Measurements from ENCODE around the gene TMEM94. TPM values are rescaled to one million over a fixed set of nuclear protein-coding genes. Genes with fewer than 3 reads are reported as not detected.

The TMEM94 gene
- total and polyA plus RNA-seq, 3 experiments from 2014 or later: 18.8 to 66.0 (median 63.3) TPM

DNA sequence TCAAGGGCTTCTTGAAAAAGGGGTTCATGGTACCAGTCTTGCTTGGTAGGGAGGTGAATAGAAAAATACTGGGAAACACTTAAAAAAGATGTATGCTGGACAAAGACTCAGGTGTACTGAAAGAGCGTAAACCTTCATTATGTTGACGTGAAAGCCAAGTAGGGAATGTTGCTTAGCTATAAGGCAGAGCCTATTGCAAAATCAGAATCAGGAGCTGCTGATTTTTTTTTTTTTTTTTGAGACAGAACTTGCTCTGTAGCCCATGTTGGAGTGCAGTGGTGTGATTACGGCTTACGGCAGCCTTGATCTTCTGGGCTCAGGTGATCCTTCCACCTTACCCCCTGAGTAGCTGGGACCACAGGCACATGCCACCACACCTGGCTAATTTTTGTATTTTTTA is 3.9 kb downstream of the TMEM94 start:
- Mint-ChIP-seq H3K27me3 (no peaks in the 10 kb centered on the region), H3K27ac (peak overlapping the region in 1 of 8 donors; percentile 9), H3K4me1 (peaks cover 36 to 67% (median 46%) of the 10 kb centered on the region in 3 donors), H3K36me3 (peaks cover 0 to 14% (median 1%) of the 10 kb centered on the region in 3 donors), H3K4me3 (peak overlapping the region in 1 of 7 donors; percentile 13), H3K9me3 (no peaks in the 10 kb centered on the region)
- no peak for DNase-seq
- Histone ChIP-seq H3K36me3 (ENCODE audit: insufficient read depth, low read length) (no peaks in the 10 kb centered on the region), H3K27ac (ENCODE audit: low read depth, low read length) (no peak overlapping the region), H3K9me3 (ENCODE audit: low read length) (no peaks in the 10 kb centered on the region), H3K4me3 (ENCODE audit: low read length) (no peak overlapping the region), H3K4me1 (ENCODE audit: insufficient read depth, low read length) (peaks cover 22% of the 10 kb centered on the region), H3K27me3 (ENCODE audit: insufficient read depth, low read length, poor library complexity, severe bottlenecking) (no peaks in the 10 kb centered on the region)
- ChIA-PET POLR2A (no interaction called here), CTCF (interaction anchor here (1.3 kb wide), 1 partner anchor 11 kb away, joined by 3 read pairs; no protein-coding TSS in a partner anchor)

DNA sequence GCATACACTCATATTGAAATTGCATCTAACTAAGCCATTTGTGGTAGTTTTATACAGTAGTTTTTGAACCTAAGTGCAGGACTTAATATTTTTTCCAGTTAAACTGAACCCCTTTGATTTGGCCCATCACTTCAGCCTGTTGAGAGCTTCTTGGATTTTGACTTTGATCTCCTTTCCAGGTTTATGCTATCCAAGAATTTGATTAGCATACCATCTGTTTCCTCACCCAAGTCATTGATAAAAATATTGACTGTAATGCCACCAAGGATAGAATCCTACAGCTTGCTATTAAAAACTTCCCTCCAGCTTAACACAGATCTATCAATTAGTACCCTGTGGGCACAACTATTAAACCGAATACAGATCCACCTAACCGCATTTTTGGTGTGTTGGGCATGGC is 7.2 kb downstream of the TMEM94 start:
- ChIA-PET CTCF (no interaction called here), POLR2A (no interaction called here)
- Mint-ChIP-seq H3K27me3 (no peaks in the 10 kb centered on the region), H3K4me3 (no peak overlapping the region), H3K4me1 (peaks cover 19 to 43% (median 31%) of the 10 kb centered on the region in 3 donors), H3K27ac (peak overlapping the region in 2 of 8 donors; percentile 22 to 64), H3K9me3 (no peaks in the 10 kb centered on the region), H3K36me3 (peaks cover 0 to 11% (median 2%) of the 10 kb centered on the region in 3 donors)
- H3K36me3 ChIP-seq (ENCODE audit: insufficient read depth, low read length): no peaks in the 10 kb centered on the region
- H3K4me1 ChIP-seq (ENCODE audit: insufficient read depth, low read length): peaks cover 8% of the 10 kb centered on the region
- no peak for DNase-seq
- no peaks in the 10 kb centered on the region for H3K27me3 ChIP-seq (ENCODE audit: insufficient read depth, low read length, poor library complexity, severe bottlenecking)
- H3K9me3 ChIP-seq (ENCODE audit: low read length): no peaks in the 10 kb centered on the region
- H3K27ac ChIP-seq (ENCODE audit: low read depth, low read length): no peak overlapping the region
- H3K4me3 ChIP-seq (ENCODE audit: low read length): no peak overlapping the region

DNA sequence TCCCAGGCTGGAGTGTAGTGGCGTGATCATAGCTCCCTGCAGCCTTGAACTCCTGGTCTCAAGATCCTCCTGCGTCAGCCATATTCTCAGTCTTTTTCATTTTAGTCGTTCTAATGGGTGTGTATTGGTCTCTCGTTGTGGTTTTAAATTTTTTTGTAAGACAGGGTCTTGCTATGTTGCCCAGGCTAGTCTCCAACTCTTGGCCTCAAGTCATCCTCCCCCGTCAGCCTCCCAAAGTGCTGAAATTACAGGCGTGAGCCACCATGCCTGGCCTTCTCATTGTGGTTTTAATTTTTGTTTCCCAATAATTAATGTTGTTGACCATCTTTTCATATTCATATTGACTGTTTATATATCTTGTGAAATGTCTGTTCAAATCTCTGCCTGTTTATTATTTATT is 8.6 kb downstream of the TMEM94 start:
- Mint-ChIP-seq H3K4me3 (no peak overlapping the region), H3K4me1 (peaks cover 12 to 31% (median 21%) of the 10 kb centered on the region in 3 donors), H3K9me3 (no peaks in the 10 kb centered on the region), H3K27ac (peak overlapping the region in 2 of 8 donors; percentile 51 to 55), H3K36me3 (peaks cover 0 to 11% (median 2%) of the 10 kb centered on the region in 3 donors), H3K27me3 (no peaks in the 10 kb centered on the region)
- no peaks in the 10 kb centered on the region for H3K36me3 ChIP-seq (ENCODE audit: insufficient read depth, low read length)
- peaks cover 3% of the 10 kb centered on the region for H3K4me1 ChIP-seq (ENCODE audit: insufficient read depth, low read length)
- no peaks in the 10 kb centered on the region for H3K27me3 ChIP-seq (ENCODE audit: insufficient read depth, low read length, poor library complexity, severe bottlenecking)
- no peaks in the 10 kb centered on the region for H3K9me3 ChIP-seq (ENCODE audit: low read length)
- CTCF ChIA-PET: no interaction called here
- no peak for DNase-seq
- no peak overlapping the region for H3K4me3 ChIP-seq (ENCODE audit: low read length)
- H3K27ac ChIP-seq (ENCODE audit: low read depth, low read length): no peak overlapping the region
- POLR2A ChIA-PET: no interaction called here

DNA sequence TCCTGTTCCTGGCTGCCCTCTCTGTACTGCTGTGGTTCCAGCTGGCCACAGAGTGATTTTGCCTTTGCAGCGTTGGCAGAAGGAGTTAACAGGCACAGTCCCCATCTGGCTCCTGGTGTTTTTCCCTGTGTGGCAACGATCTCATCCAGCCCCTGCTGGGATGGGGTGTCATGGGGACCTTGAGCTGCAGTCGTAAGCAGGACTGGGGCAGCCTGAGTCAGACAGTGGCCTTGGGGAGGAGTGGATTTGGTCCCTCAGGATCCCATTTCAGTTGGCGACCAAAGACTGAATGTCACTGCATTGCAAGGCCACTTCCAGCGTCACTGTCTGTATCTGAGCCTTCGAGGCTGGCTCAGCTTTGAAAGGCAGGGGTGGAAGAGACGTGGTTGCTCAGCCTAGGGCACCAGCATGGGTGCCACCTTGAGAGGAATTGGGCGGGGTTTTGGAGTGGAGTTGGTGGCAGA is 11.9 kb downstream of the TMEM94 start:
- Histone ChIP-seq H3K4me3 (ENCODE audit: low read length) (no peak overlapping the region), H3K9me3 (ENCODE audit: low read length) (no peaks in the 10 kb centered on the region), H3K27ac (ENCODE audit: low read depth, low read length) (no peak overlapping the region), H3K36me3 (ENCODE audit: insufficient read depth, low read length) (peaks cover 18% of the 10 kb centered on the region), H3K4me1 (ENCODE audit: insufficient read depth, low read length) (no peaks in the 10 kb centered on the region), H3K27me3 (ENCODE audit: insufficient read depth, low read length, poor library complexity, severe bottlenecking) (no peaks in the 10 kb centered on the region)
- Mint-ChIP-seq H3K27ac (peak overlapping the region in 2 of 8 donors; percentile 71 to 84), H3K27me3 (no peaks in the 10 kb centered on the region), H3K9me3 (no peaks in the 10 kb centered on the region), H3K4me1 (peaks cover 11 to 22% (median 15%) of the 10 kb centered on the region in 3 donors), H3K4me3 (no peak overlapping the region), H3K36me3 (peaks cover 0 to 30% (median 5%) of the 10 kb centered on the region in 3 donors)
- DNase-seq: no peak
- POLR2A ChIA-PET: no interaction called here
- CTCF ChIA-PET: interaction anchor here (1.2 to 1.3 kb wide), 2 partner anchors 10 to 12 kb away, joined by 3 read pairs; partner anchors contain the start of gene TMEM94

DNA sequence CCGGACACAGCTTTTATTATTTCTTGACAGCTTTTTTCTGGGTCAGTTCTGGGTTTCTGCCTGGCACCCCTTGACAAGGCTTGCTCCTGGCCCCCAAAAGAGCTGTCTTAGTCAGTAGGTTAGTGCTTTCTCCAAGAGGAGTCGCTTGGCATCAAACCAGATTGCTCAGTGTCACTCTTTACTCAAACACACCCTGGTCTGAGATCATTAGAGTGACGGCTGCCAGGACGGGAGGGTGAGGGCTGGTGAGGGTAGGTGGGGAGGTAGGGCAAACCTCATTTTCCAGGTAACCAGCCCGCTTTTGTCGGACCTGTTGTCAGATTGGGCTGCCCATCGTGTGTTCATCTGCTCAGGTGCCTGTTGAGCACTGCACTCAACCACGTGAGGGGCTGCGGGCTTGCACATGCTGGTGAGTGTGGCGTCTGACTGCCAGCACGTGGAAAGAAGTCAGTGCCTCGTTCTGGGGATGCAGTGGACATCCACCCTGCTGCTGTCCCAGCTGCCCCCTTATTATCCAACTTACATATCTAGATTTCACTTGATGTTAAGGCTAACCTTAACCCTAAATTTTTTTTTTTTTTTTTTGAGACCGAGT is 12.4 kb downstream of the TMEM94 start:
- Histone ChIP-seq H3K4me1 (ENCODE audit: insufficient read depth, low read length) (no peaks in the 10 kb centered on the region), H3K4me3 (ENCODE audit: low read length) (no peak overlapping the region), H3K36me3 (ENCODE audit: insufficient read depth, low read length) (peaks cover 20% of the 10 kb centered on the region), H3K9me3 (ENCODE audit: low read length) (no peaks in the 10 kb centered on the region), H3K27ac (ENCODE audit: low read depth, low read length) (no peak overlapping the region), H3K27me3 (ENCODE audit: insufficient read depth, low read length, poor library complexity, severe bottlenecking) (no peaks in the 10 kb centered on the region)
- no peak overlapping the region for H3K27ac Mint-ChIP-seq
- peaks cover 8 to 16% (median 9%) of the 10 kb centered on the region in 3 donors for H3K4me1 Mint-ChIP-seq
- peaks cover 0 to 33% (median 5%) of the 10 kb centered on the region in 3 donors for H3K36me3 Mint-ChIP-seq
- H3K27me3 Mint-ChIP-seq: no peaks in the 10 kb centered on the region
- ChIA-PET CTCF (interaction anchor here (1.2 kb wide), 1 partner anchor 13 kb away, joined by 3 read pairs; the partner anchor contains the start of gene TMEM94), POLR2A (no interaction called here)
- H3K4me3 Mint-ChIP-seq: no peak overlapping the region
- no peak for DNase-seq
- H3K9me3 Mint-ChIP-seq: no peaks in the 10 kb centered on the region

DNA sequence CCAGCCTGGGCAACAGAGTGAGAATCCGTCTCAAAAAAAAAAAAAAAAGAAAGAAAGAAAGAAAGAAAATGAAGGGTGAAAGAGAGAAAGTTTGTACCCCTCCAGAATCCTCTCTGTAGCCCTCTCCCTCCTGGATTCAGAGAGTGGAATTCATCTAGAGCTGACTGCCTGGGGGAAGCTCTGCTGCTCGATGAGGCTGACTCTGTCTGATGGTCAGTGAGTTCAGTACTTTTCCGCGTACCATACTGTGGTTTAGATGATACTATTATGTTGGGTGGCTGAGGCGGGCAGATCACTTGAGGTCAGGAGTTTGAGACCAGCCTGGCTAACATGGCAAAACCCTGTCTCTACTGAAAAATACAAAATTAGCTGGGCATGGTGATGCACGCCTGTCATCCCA is 14.8 kb downstream of the TMEM94 start:
- DNase-seq: no peak
- no peaks in the 10 kb centered on the region for H3K4me1 ChIP-seq (ENCODE audit: insufficient read depth, low read length)
- H3K4me3 ChIP-seq (ENCODE audit: low read length): no peak overlapping the region
- Mint-ChIP-seq H3K4me1 (peaks cover under 1 to 3% (median 1%) of the 10 kb centered on the region in 3 donors), H3K27ac (no peak overlapping the region), H3K9me3 (no peaks in the 10 kb centered on the region), H3K4me3 (no peak overlapping the region), H3K27me3 (no peaks in the 10 kb centered on the region), H3K36me3 (peaks cover 0 to 49% (median 5%) of the 10 kb centered on the region in 3 donors)
- POLR2A ChIA-PET: interaction anchor here (0.5 to 0.6 kb wide), 3 partner anchors 162 to 596 kb away, joined by 3 read pairs; no protein-coding TSS in a partner anchor
- H3K9me3 ChIP-seq (ENCODE audit: low read length): no peaks in the 10 kb centered on the region
- CTCF ChIA-PET: interaction anchor here (1.0 to 1.1 kb wide), 2 partner anchors 11 to 15 kb away, joined by 3 read pairs; no protein-coding TSS in a partner anchor
- H3K27me3 ChIP-seq (ENCODE audit: insufficient read depth, low read length, poor library complexity, severe bottlenecking): no peaks in the 10 kb centered on the region
- peaks cover 20% of the 10 kb centered on the region for H3K36me3 ChIP-seq (ENCODE audit: insufficient read depth, low read length)
- no peak overlapping the region for H3K27ac ChIP-seq (ENCODE audit: low read depth, low read length)

DNA sequence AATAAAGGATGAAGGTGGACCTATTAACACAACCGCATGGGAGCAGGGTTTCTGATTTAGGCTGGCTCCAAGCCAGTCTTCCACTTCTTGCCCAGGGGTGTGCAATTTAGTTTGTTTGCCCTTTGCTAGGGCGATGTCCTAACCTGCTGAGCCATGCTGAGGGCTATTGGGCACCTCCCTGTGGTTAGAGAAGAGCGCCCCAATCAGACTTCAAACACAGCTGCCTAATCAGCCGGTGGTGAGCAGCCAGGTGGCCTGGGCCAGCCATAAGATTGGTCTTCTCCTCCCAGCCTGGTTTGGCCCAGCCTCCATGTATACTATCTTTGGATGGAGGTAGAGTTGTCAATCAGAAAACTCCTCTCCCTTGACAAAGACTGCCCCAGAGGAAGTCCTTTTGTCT is 15.7 kb downstream of the TMEM94 start:
- Histone ChIP-seq H3K27me3 (ENCODE audit: insufficient read depth, low read length, poor library complexity, severe bottlenecking) (no peaks in the 10 kb centered on the region), H3K36me3 (ENCODE audit: insufficient read depth, low read length) (peaks cover 20% of the 10 kb centered on the region), H3K4me3 (ENCODE audit: low read length) (no peak overlapping the region), H3K9me3 (ENCODE audit: low read length) (no peaks in the 10 kb centered on the region), H3K4me1 (ENCODE audit: insufficient read depth, low read length) (no peaks in the 10 kb centered on the region), H3K27ac (ENCODE audit: low read depth, low read length) (no peak overlapping the region)
- Mint-ChIP-seq H3K27ac (peak overlapping the region in 2 of 8 donors; percentile 6 to 38), H3K27me3 (no peaks in the 10 kb centered on the region), H3K36me3 (peaks cover 0 to 58% (median 5%) of the 10 kb centered on the region in 3 donors), H3K4me3 (no peak overlapping the region), H3K9me3 (no peaks in the 10 kb centered on the region), H3K4me1 (peaks cover 0 to 3% (median 0%) of the 10 kb centered on the region in 3 donors)
- no peak for DNase-seq
- ChIA-PET CTCF (interaction anchor here (1.0 to 1.1 kb wide), 2 partner anchors 12 to 16 kb away, joined by 3 read pairs; no protein-coding TSS in a partner anchor), POLR2A (no interaction called here)

DNA sequence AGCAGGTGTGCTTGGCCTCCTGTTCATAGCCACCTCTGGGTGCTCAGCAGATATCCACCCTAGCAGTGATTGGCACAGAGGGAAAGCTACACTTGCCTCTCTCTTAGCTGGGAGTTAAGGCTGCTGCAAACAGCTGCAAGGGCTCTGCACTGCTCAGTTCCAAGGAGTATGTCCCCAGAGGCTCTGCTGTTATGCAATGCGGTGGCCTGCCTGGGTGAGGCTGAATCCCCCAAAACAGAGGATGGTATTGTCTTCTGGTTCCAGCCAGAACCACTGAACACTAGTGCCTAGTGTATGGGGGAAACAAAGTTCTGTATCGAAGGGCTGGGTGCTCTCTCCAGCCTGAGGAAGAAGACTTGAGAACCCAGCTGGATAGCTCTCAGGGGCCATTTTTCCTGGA is 16.8 kb downstream of the TMEM94 start:
- ChIA-PET CTCF (interaction anchor here (0.7 to 1.4 kb wide), 2 partner anchors 22 to 134 kb away, joined by 3 read pairs; no protein-coding TSS in a partner anchor), POLR2A (no interaction called here)
- Histone ChIP-seq H3K27me3 (ENCODE audit: insufficient read depth, low read length, poor library complexity, severe bottlenecking) (no peaks in the 10 kb centered on the region), H3K4me3 (ENCODE audit: low read length) (no peak overlapping the region), H3K4me1 (ENCODE audit: insufficient read depth, low read length) (no peaks in the 10 kb centered on the region), H3K27ac (ENCODE audit: low read depth, low read length) (no peak overlapping the region), H3K9me3 (ENCODE audit: low read length) (no peaks in the 10 kb centered on the region), H3K36me3 (ENCODE audit: insufficient read depth, low read length) (peaks cover 20% of the 10 kb centered on the region)
- Mint-ChIP-seq H3K4me3 (no peak overlapping the region), H3K36me3 (peaks cover 0 to 62% (median 4%) of the 10 kb centered on the region in 3 donors), H3K9me3 (no peaks in the 10 kb centered on the region), H3K4me1 (peaks cover 0 to 3% (median 0%) of the 10 kb centered on the region in 3 donors), H3K27me3 (no peaks in the 10 kb centered on the region), H3K27ac (peak overlapping the region in 1 of 8 donors; percentile 76)
- DNase-seq: no peak

Measured in CD8-positive, alpha-beta memory T cell (primary cell).